ENCODE data around the gene KCNJ12. TPM values are rescaled to one million over a fixed set of nuclear protein-coding genes. Genes with fewer than 3 reads are reported as not detected.
"Not testable (repeated sequence)": the region's sequence is repeated elsewhere in the genome, so short reads cannot be mapped to it uniquely, and the experiment has no call there.

The KCNJ12 gene
- total RNA-seq, 4 donors from 2014 or later: 0.56 to 10.5 (median 5.6) TPM

- not testable (repeated sequence) for H3K4me1 ChIP-seq; H3K27me3 ChIP-seq; H3K36me3 ChIP-seq; H3K27ac ChIP-seq; H3K9me3 ChIP-seq; DNase-seq (ENCODE audit: low spot score in 2 of 2); H3K4me3 ChIP-seq
- 57% methylated on average over 1 of the region's 4 CpGs for WGBS
These were observed 34.9 kb upstream of the KCNJ12 start for GRCh38 chr17:21341279-21341678.

GRCh38 chr17:21341925-21342540 is 34.1 kb upstream of the KCNJ12 start:
- not testable (repeated sequence) for H3K9me3 ChIP-seq; H3K27ac ChIP-seq; H3K4me1 ChIP-seq; DNase-seq (ENCODE audit: low spot score in 2 of 2); H3K4me3 ChIP-seq; H3K36me3 ChIP-seq; H3K27me3 ChIP-seq
- WGBS: 88% methylated on average over 6 of the region's 8 CpGs

- H3K27ac ChIP-seq; H3K36me3 ChIP-seq; H3K27me3 ChIP-seq; H3K4me3 ChIP-seq; H3K9me3 ChIP-seq; H3K4me1 ChIP-seq; DNase-seq (ENCODE audit: low spot score in 2 of 2): not testable (repeated sequence)
- 44% methylated on average over 3 of the region's 11 CpGs for WGBS
These were observed 32.9 kb upstream of the KCNJ12 start for GRCh38 chr17:21343061-21343949.

- H3K27me3 ChIP-seq; H3K36me3 ChIP-seq; DNase-seq (ENCODE audit: low spot score in 2 of 2); H3K27ac ChIP-seq; H3K4me3 ChIP-seq; H3K9me3 ChIP-seq; H3K4me1 ChIP-seq: not testable (repeated sequence)
- 85% methylated on average over 4 of the region's 4 CpGs for WGBS
These were observed 31.4 kb upstream of the KCNJ12 start for GRCh38 chr17:21344801-21345200.

GRCh38 chr17:21345236-21345635 is 30.9 kb upstream of the KCNJ12 start:
- DNase-seq (ENCODE audit: low spot score in 2 of 2): no peak
- Histone ChIP-seq H3K4me1 (no peaks in the 10 kb centered on the region), H3K27me3 (no peaks in the 10 kb centered on the region), H3K36me3 (no peaks in the 10 kb centered on the region), H3K4me3 (no peak overlapping the region), H3K9me3 (no peaks in the 10 kb centered on the region), H3K27ac (no peak overlapping the region)
- 44% methylated on average over 9 of the region's 10 CpGs for WGBS
- no peak for TF ChIP-seq EP300 (IDR thresholded peaks at IDR 0.05)
- TF ChIP-seq POLR2A (IDR thresholded peaks at IDR 0.05): no peak
- TF ChIP-seq POLR2AphosphoS5 (IDR thresholded peaks at IDR 0.05): no peak

- not testable (repeated sequence) for H3K27ac ChIP-seq; H3K9me3 ChIP-seq; H3K4me1 ChIP-seq; H3K4me3 ChIP-seq; H3K27me3 ChIP-seq; DNase-seq (ENCODE audit: low spot score in 2 of 2); H3K36me3 ChIP-seq
- no CpG with 5 or more reads among the region's 2 CpGs for WGBS
These were observed 30.1 kb upstream of the KCNJ12 start for GRCh38 chr17:21346107-21346506.

GRCh38 chr17:21346651-21347250 is 29.4 kb upstream of the KCNJ12 start:
- H3K27ac ChIP-seq, H3K27me3 ChIP-seq: not testable (repeated sequence)
- 83% methylated on average over 2 of the region's 10 CpGs for WGBS

GRCh38 chr17:21347660-21348059 is 28.5 kb upstream of the KCNJ12 start:
- not testable (repeated sequence) for H3K27ac ChIP-seq; H3K4me3 ChIP-seq; DNase-seq (ENCODE audit: low spot score in 2 of 2); H3K4me1 ChIP-seq; H3K9me3 ChIP-seq; H3K27me3 ChIP-seq; H3K36me3 ChIP-seq
- WGBS: 100% methylated on average over 2 of the region's 6 CpGs

More at GRCh38 chr17:21346651-21347250, 29.4 kb upstream of the KCNJ12 start:
- H3K4me1 ChIP-seq; DNase-seq (ENCODE audit: low spot score in 2 of 2); H3K9me3 ChIP-seq; H3K36me3 ChIP-seq; H3K4me3 ChIP-seq: not testable (repeated sequence)

- H3K27me3 ChIP-seq, H3K9me3 ChIP-seq, H3K27ac ChIP-seq, H3K4me3 ChIP-seq, H3K4me1 ChIP-seq, H3K36me3 ChIP-seq: not testable (repeated sequence)
- DNase-seq (ENCODE audit: low spot score in 2 of 2): peak in 1 of 2 donors; percentile 68
- WGBS: 58% methylated on average over 3 of the region's 14 CpGs
These were observed 27.9 kb upstream of the KCNJ12 start for GRCh38 chr17:21348081-21348925.

GRCh38 chr17:21348926-21349261 is 27.3 kb upstream of the KCNJ12 start:
- H3K27ac ChIP-seq; DNase-seq (ENCODE audit: low spot score in 2 of 2); H3K27me3 ChIP-seq; H3K36me3 ChIP-seq; H3K4me1 ChIP-seq; H3K9me3 ChIP-seq; H3K4me3 ChIP-seq: not testable (repeated sequence)
- WGBS: 83% methylated on average over 4 of the region's 7 CpGs

- not testable (repeated sequence) for H3K27ac ChIP-seq, H3K4me1 ChIP-seq, H3K27me3 ChIP-seq, H3K9me3 ChIP-seq, H3K4me3 ChIP-seq, H3K36me3 ChIP-seq
- DNase-seq (ENCODE audit: low spot score in 2 of 2): peak in 1 of 2 donors; percentile 72
- 93% methylated on average over 3 of the region's 6 CpGs for WGBS
These were observed 26.7 kb upstream of the KCNJ12 start for GRCh38 chr17:21349358-21350050.

- not testable (repeated sequence) for H3K27ac ChIP-seq; H3K4me3 ChIP-seq; H3K36me3 ChIP-seq; H3K9me3 ChIP-seq; DNase-seq (ENCODE audit: low spot score in 2 of 2); H3K4me1 ChIP-seq; H3K27me3 ChIP-seq
- 81% methylated on average over 6 of the region's 19 CpGs for WGBS
These were observed 25.7 kb upstream of the KCNJ12 start for GRCh38 chr17:21350495-21350894.

All from suprapubic skin (tissue), 4 donors.